HL-60 (cell line): ENCODE data around the gene CACNA1I.

ENCODE experiments used
- DNase-seq, 2 experiments: peaks; one replicate each; pipeline ENCODE4 v3.0.0-alpha.2; 2010 to 2020; ENCODE audit warnings: low read depth in 1 of 2, low spot score in 1 of 2
- H3K27ac ChIP-seq: fragments of 250-450 bp; sonication (Bioruptor Pico); replicated peaks from 2 replicates; pipeline ENCODE4 v1.5.1; 2020; ENCODE audit warnings: mild to moderate bottlenecking, moderate library complexity
- H3K27me3 ChIP-seq: fragments of 250-450 bp; sonication (Bioruptor Pico); 2 replicates; pipeline ENCODE4 v1.5.1; 2021; ENCODE audit warnings: mild to moderate bottlenecking, moderate library complexity; ENCODE audit not compliant: insufficient read depth, poor library complexity, severe bottlenecking
- H3K4me3 ChIP-seq: replicated peaks from 2 replicates; pipeline ENCODE4 v1.5.1; 2011; ENCODE audit warnings: mild to moderate bottlenecking, control low read depth, low read length; ENCODE audit not compliant: insufficient read depth
- GABPA ChIP-seq: IDR thresholded peaks from 2 replicates; pipeline ENCODE4 v1.6.1; 2012; ENCODE audit warnings: low read depth
- POLR2AphosphoS5 ChIP-seq: IDR thresholded peaks from 2 replicates; pipeline ENCODE4 v1.6.1; 2012; ENCODE audit warnings: low read depth
- SPI1 ChIP-seq: IDR thresholded peaks from 2 replicates; pipeline ENCODE4 v1.6.1; 2012; ENCODE audit warnings: low read depth, mild to moderate bottlenecking, borderline replicate concordance
- TF ChIP-seq, protein P1 (sequence below): IDR thresholded peaks from 2 replicates; pipeline ENCODE4 v1.6.1; 2012; ENCODE audit warnings: low read depth; ENCODE audit not compliant: insufficient replicate concordance
- TF ChIP-seq, protein P2 (sequence below): IDR thresholded peaks from one replicate; pipeline ENCODE4 v1.5.1; 2011; ENCODE audit warnings: low read length, control low read depth, inconsistent platforms; ENCODE audit not compliant: insufficient read depth

Gene CACNA1I

DNA sequence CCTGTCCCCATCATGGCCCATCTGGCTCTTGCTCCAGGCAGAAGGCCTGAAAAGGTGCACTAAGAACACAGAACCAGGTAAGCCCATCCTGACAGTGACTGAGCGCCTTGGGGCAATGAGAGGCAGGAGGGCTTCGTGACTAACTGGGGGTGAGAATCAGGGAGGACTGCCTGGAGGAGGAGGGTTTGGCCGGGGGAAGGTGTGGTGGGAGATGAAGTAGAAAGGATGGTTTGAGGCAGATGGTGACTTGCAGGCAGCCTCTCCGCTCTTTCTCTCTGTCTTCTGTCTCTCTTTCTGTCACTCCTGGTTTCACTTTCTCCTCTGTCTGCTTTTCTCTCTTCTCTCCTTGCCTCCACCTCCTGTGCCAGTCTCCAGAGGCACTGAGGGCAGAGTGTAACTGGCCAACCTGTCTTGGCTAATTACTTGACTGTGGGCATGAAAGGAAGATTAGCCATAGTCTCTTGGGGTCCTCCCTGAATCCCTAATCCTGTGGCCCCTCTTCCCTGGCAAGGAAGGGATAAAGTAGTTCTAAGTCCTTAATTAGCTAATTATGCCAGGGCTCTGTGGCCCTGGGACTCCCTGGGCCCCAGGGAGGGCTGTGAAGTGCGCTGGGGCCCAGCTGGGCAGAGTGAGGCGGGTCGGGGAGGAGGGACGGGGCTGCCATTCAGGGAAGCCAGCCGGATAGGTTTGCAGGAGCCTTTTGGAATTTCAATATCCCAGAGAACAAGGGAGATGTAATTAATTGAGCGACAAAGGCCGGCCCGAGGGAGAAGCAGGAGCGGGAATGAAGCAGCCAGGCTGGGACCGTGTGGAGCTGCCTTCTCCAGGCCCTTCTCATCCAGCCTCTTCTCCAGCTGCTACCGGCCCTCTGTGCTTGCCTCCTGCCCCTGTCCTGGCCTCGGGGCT is 61.1 kb downstream of the CACNA1I start:
- H3K27ac ChIP-seq: no peak overlapping the region
- H3K27me3 ChIP-seq: no peaks in the 10 kb centered on the region
- H3K4me3 ChIP-seq: no peak overlapping the region
- no peak for DNase-seq
- TF ChIP-seq, protein P1, sequence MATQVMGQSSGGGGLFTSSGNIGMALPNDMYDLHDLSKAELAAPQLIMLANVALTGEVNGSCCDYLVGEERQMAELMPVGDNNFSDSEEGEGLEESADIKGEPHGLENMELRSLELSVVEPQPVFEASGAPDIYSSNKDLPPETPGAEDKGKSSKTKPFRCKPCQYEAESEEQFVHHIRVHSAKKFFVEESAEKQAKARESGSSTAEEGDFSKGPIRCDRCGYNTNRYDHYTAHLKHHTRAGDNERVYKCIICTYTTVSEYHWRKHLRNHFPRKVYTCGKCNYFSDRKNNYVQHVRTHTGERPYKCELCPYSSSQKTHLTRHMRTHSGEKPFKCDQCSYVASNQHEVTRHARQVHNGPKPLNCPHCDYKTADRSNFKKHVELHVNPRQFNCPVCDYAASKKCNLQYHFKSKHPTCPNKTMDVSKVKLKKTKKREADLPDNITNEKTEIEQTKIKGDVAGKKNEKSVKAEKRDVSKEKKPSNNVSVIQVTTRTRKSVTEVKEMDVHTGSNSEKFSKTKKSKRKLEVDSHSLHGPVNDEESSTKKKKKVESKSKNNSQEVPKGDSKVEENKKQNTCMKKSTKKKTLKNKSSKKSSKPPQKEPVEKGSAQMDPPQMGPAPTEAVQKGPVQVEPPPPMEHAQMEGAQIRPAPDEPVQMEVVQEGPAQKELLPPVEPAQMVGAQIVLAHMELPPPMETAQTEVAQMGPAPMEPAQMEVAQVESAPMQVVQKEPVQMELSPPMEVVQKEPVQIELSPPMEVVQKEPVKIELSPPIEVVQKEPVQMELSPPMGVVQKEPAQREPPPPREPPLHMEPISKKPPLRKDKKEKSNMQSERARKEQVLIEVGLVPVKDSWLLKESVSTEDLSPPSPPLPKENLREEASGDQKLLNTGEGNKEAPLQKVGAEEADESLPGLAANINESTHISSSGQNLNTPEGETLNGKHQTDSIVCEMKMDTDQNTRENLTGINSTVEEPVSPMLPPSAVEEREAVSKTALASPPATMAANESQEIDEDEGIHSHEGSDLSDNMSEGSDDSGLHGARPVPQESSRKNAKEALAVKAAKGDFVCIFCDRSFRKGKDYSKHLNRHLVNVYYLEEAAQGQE: no peak
- TF ChIP-seq SPI1: no peak
- TF ChIP-seq POLR2AphosphoS5: no peak
- TF ChIP-seq GABPA: no peak
- TF ChIP-seq, protein P2, sequence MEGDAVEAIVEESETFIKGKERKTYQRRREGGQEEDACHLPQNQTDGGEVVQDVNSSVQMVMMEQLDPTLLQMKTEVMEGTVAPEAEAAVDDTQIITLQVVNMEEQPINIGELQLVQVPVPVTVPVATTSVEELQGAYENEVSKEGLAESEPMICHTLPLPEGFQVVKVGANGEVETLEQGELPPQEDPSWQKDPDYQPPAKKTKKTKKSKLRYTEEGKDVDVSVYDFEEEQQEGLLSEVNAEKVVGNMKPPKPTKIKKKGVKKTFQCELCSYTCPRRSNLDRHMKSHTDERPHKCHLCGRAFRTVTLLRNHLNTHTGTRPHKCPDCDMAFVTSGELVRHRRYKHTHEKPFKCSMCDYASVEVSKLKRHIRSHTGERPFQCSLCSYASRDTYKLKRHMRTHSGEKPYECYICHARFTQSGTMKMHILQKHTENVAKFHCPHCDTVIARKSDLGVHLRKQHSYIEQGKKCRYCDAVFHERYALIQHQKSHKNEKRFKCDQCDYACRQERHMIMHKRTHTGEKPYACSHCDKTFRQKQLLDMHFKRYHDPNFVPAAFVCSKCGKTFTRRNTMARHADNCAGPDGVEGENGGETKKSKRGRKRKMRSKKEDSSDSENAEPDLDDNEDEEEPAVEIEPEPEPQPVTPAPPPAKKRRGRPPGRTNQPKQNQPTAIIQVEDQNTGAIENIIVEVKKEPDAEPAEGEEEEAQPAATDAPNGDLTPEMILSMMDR: no peak

DNA sequence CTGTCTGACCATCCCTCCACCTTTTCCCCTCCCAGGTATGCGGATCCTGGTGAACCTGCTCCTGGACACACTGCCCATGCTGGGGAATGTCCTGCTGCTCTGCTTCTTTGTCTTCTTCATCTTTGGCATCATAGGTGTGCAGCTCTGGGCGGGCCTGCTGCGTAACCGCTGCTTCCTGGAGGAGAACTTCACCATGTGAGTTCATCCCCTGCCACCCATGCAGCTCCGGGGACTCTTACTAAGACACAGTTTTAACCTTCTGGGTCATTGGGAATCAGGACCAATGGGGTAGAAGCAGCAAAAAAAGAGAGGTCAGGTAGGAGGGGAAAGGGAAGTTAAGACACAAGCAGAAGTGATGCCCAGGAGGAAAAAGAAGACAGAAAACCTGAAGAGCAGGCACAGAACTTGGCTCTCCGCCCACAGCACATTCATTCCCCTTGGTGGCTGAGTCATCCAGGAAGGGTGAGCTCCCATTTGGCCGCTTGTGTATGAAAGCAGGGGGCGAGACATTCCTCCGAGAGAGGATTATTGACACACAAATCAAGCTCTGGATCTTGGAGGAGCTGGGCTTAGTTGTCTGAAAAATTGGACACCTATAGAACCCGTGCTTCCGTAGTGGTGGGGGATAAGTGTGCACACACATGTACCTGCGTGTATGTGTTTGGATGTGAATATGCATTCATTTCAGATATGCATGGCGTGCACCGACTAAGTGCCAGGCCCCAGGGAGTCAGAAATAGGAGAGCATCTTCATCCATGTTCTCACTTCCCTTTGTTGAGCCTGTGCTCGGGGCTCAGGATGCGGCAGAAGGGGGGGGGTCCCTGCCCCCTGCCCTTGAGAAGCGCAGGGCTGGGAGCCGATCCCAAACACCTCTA is 64.2 kb downstream of the CACNA1I start:
- Histone ChIP-seq H3K27me3 (no peaks in the 10 kb centered on the region), H3K4me3 (no peak overlapping the region), H3K27ac (no peak overlapping the region)
- DNase-seq: peak; percentile 20 to 34
- TF ChIP-seq POLR2AphosphoS5: no peak
- no peak for TF ChIP-seq GABPA
- TF ChIP-seq, protein P2: no peak
- no peak for TF ChIP-seq SPI1
- TF ChIP-seq, protein P1: no peak

DNA sequence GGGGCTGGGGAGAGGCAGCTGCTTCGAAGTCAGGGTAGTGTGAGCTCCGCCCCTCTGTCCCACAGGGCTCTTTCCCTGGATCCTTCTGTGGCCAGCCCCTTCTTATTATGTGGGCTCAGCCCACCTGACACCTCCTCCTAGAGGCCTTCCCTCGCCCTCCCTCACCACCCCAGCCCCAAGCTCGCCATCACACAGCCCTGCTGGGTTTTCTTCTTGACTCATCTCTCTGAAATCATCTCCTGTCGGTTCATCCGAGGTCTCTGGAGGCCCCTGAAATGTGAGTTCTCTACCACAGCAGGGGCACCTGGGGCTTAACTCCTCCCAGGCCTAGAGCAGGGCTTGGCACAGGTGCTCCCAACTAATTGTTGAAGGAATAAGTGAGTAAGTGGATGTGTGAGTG is 65.2 kb downstream of the CACNA1I start:
- Histone ChIP-seq H3K27me3 (no peaks in the 10 kb centered on the region), H3K27ac (no peak overlapping the region), H3K4me3 (no peak overlapping the region)
- DNase-seq: no peak
- TF ChIP-seq POLR2AphosphoS5 (no peak), GABPA (no peak), SPI1 (no peak)
- TF ChIP-seq, protein P2: no peak
- TF ChIP-seq, protein P1: no peak
